HK-2 (cell line): ENCODE data around the gene ZIC2.

ENCODE experiments used
- DNase-seq: peaks from one replicate; pipeline ENCODE4 v3.0.0-alpha.2; 2018; ENCODE audit not compliant: unreplicated experiment

Gene ZIC2

GRCh38 chr13:99974296-99974938, 7.2 kb upstream of the ZIC2 start:
- DNase-seq = no peak

DNA sequence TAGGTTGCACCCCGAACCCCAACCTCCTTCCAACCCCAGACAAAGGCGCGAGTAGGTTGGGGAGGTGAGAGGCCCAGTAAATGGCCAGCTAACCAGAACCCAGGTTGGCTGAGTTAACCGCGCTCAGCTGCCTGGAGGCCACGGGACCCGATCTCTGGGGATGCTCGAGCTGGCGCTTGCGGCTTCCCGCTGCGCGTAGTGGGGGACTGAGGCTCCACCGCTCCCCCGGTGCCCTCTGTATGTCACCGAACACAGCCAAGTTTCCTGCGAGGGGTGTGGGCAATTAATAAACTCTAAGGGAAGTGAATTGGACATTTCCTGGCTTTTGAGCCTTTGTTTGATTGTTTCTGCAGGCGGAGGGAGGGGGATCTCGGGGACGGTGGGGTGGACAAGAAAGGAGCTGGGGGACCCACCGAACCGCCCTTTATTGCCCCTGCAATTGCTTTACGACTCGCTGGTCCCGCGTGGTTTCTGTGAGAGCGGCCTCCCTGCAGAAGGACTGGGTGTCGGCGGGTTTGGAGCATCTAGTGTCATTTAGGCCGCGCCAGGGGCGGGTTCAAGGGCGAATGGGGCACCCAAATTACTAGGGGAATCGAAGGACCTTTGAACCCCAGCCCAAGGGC, 6.5 kb upstream of the ZIC2 start:
- no peak for DNase-seq

GRCh38 chr13:99975626-99976025, 6.0 kb upstream of the ZIC2 start:
- DNase-seq = no peak

GRCh38 chr13:99976575-99976974, 5.0 kb upstream of the ZIC2 start:
- DNase-seq = no peak

DNA sequence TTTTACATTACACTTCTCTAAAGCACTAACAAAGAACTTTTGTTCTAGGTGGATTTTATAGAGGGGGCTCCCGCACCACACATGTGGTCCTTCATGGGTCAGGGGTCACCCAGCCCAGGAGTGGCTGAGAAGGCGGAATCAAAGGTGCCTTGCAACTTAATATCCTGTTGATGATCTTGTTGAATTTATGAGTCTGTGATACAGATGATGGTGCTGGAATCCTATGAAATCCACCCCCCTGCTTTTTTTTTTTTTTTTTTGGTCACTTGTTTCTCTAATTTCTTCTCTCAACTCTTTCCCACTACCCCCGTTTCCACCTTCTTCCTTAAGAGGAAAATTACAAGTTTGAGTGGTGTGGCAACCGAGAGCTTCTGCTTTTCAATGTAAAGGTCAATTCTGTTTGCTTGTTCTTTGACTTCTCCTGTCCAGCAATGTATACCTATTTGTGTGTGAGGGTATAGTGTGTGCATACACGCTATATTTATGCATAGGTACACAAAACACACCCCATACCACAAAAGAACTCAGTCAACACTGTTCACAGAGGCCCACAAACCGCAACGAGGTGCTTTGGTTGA, 4.2 kb upstream of the ZIC2 start:
- no peak for DNase-seq

- DNase-seq = no peak
Observed at GRCh38 chr13:99977912-99978798, 3.4 kb upstream of the ZIC2 start.

GRCh38 chr13:99978799-99979452, 2.7 kb upstream of the ZIC2 start:
- DNase-seq = no peak

GRCh38 chr13:99979453-99980200, 2.0 kb upstream of the ZIC2 start:
- DNase-seq = peak; percentile 47

GRCh38 chr13:99980201-99980823, 1.3 kb upstream of the ZIC2 start:
- peak; percentile 75 for DNase-seq

- peak; percentile 60 for DNase-seq
Observed at GRCh38 chr13:99980824-99981734, 505 bp upstream of the ZIC2 start.

DNA sequence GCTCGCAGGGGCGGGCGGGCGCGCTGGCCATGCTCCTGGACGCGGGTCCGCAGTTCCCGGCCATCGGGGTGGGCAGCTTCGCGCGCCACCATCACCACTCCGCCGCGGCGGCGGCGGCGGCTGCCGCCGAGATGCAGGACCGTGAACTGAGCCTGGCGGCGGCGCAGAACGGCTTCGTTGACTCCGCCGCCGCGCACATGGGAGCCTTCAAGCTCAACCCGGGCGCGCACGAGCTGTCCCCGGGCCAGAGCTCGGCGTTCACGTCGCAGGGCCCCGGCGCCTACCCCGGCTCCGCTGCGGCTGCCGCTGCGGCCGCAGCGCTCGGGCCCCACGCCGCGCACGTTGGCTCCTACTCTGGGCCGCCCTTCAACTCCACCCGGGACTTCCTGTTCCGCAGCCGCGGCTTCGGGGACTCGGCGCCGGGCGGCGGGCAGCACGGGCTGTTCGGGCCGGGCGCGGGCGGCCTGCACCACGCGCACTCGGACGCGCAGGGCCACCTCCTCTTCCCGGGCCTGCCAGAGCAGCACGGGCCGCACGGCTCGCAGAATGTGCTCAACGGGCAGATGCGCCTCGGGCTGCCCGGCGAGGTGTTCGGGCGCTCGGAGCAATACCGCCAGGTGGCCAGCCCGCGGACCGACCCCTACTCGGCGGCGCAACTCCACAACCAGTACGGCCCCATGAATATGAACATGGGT, 599 bp downstream of the ZIC2 start:
- peak; percentile 44 for DNase-seq

DNA sequence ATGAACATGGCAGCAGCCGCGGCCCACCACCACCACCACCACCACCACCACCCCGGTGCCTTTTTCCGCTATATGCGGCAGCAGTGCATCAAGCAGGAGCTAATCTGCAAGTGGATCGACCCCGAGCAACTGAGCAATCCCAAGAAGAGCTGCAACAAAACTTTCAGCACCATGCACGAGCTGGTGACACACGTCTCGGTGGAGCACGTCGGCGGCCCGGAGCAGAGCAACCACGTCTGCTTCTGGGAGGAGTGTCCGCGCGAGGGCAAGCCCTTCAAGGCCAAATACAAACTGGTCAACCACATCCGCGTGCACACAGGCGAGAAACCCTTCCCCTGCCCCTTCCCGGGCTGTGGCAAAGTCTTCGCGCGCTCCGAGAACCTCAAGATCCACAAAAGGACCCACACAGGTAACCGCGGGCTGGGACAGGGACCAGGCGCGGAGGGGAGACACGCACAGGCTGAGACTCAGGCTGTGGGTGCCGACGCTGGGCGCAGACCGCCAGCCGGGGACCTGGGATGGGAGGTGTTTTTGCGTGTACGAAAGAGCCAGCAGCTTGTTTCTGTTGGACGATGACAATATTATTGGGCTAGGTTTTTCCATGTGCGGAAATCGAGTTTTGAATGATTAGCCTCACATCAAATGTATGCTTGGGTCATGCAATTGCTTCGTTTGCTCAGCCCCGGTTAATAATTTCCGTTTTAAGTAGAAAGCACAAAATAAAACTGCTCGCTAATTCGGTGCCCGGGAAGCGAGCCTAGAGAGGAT, 1.3 kb downstream of the ZIC2 start:
- no peak for DNase-seq

- DNase-seq = no peak
Observed at GRCh38 chr13:99983499-99984401, 2.2 kb downstream of the ZIC2 start.

DNA sequence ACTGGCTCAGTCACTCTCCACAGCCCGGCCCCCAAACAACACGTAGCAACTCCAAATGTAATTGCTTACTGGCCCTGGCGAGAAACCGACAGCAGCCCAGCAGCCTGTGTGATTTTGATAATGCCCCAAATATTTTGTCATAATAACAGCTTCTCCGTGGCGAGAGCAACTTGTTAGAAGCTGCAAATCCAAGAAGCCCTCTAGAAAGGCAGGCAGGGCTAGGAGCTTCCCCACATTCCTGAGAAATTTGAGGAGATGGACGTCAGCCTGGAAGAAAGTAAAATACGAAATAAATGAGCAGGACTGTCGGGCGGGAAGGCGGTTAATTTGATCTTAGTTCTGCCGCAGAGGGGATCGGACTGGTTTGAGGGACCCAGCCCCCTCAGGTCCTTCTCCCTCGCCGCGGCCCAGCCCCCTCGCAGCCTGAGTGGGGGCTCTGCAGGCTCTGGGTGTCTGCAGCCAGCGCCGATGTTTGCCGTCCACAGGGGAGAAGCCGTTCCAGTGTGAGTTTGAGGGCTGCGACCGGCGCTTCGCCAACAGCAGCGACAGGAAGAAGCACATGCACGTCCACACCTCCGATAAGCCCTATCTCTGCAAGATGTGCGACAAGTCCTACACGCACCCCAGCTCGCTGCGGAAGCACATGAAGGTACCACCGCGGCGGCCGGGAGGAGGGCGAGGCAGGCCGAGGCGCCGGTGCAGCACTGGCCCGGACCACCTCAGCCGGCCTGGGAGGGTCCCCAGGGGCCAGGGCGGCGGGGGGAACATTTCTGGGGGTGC, 3.1 kb downstream of the ZIC2 start:
- DNase-seq = no peak

DNA sequence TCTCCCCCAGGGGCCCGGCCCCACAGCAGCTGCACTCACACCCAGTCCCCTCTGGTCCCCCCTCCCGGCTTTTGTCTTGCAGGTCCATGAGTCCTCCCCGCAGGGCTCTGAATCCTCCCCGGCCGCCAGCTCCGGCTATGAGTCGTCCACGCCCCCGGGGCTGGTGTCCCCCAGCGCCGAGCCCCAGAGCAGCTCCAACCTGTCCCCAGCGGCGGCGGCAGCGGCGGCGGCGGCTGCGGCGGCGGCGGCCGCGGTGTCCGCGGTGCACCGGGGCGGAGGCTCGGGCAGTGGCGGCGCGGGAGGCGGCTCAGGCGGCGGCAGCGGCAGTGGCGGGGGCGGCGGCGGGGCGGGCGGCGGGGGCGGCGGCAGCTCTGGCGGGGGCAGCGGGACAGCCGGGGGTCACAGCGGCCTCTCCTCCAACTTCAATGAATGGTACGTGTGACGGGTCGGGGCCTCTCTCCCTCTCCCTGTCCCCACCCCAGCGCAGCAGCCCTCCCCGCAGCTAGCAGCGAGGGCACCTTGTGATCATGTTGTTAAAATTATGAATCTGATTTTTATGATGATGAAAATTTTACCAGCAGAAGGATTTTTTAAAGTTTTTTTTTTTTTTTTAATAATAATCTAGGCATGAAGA, 3.8 kb downstream of the ZIC2 start:
- no peak for DNase-seq
